ENCODE results near the gene LIPA.
"Not testable (repeated sequence)": the region's sequence is repeated elsewhere in the genome, so short reads cannot be mapped to it uniquely, and the experiment has no call there.

Gene LIPA

DNA sequence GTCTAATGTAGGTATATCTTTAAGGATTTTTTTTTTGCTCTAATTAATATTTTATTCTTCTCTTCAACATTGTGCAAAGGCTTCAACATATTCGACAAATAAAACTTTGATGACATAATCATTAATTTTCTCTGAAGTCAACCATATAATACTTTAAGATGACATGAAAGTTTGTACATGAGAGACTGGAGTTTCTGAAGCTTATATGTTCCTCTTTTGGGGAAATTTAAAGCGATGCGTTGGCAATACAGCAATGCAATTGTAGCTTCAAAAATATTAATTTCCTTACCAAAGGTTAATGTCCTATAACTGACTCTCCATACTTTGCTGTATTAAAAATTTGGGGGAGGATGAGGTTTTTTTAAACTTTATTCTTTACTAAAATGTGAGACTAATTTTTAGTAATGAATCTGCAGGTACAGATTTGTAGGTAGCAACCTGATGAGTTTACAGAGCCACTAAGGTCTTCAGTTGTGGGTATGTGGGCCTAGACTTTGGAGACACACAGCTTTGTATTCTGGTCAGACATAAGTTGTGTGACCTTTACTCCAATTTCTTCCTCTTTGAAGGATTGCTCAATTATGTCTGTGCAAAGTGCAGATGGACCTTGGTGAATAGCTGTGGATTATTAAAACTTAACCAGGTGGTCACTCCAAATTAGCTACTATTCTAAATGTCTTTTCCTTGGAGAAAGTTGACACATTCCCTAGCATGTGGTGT is 18.0 kb upstream of the LIPA start:
- DNase-seq, result no peak

GRCh38 chr10:89266721-89267453 is 15.3 kb upstream of the LIPA start:
- no peak for DNase-seq

DNA sequence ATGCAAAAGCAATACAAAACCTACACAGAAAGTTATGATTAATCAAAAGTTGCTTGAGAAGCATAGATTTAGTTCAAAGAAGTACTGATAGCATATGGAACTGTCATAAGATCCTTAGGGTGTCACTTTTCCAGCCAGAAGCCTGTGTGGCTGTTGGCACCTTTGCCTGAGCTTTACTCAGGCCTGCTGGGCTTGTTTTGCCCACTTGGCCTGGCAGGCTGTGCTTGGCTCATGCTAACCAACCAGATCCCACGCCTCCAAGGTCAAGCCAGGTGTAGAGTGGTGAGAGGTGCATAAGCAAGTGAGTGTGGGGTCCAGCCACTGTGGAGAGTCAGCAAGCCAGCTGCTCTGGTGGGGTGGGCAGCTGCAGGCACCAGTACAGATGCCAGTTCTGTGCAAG is 12.0 kb upstream of the LIPA start:
- no peak for DNase-seq

- no peak for DNase-seq
Observed at GRCh38 chr10:89263091-89263490, 11.5 kb upstream of the LIPA start.

- no peak for DNase-seq
Observed at GRCh38 chr10:89262086-89263051, 10.8 kb upstream of the LIPA start.

DNA sequence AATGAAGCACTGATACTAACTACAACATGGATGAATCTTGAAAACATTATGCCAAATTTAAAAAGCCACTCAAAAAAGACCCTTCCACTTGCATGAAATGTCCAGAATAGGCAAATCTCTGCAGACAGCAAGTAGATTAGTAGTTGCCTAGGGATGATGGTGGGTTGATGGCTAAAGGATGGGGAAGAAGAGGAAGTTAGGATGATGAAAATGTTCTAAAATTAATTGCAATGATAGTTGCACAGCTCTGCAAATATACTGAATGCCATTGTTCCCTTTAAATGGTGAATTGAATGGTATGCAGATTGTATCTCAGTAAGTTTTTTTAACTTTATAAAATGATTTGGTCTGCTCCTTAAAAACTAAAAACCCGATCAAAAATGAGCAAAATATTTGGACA is 7.3 kb upstream of the LIPA start:
- DNase-seq, result no peak

DNA sequence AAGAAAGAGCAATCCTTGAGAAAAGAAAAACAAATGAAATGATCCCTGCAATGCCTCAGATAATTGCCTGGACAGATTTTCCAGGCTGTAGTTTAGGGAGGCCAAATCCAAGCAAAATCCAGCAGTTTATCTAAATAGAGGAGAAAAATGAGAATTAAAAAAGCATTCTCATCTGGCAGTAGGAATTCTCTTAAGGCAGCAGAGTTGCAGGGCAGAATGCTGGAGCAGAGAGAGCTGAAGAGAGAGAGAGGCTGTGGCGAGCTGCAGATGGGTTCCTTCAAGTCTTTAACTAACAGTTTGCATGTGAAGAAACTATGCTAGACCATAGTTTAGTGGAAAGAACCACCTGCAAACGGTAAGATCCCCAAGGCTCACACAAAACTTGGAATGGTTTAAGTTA is 6.0 kb upstream of the LIPA start:
- no peak for DNase-seq

- DNase-seq, result no peak
Observed at GRCh38 chr10:89256962-89257361, 5.4 kb upstream of the LIPA start.

DNA sequence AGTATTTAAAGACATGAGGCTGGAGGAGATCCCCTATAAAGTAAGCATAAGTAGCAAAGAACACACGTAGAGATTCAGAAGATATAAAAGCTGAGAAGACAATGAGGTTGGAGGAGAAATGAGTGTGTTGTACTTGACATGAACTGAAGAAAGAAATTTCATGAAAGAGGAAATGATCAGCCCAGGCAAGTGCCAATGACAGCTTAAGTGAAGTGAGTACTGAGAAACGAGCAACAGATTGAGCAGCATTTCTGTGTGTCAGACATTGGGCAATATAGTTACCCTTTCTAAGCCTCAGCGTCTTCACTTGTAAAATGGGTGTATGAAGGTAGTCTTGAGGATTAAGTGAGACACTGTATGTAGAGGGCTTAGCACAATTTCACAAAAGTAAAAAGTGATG is 4.8 kb upstream of the LIPA start:
- DNase-seq, result no peak

DNA sequence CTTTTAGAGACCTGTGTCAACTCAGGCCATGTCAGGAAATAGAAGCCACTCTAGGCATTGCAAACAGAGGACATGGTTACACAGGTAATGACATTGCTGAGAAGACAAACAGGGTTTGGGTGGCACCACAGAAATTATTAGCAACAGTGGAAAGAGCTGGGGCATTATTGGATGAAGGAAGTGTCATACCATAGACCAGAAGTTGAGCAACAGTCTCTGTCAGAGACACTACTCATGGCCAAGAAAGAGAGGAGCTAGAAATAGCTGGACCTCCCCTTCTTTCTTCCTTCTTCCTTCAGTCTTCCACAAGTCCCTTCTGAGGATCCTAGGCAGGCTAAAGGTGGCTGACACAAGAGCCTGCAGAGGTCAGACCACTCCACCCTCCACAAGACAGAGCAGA is 4.2 kb upstream of the LIPA start:
- DNase-seq, result no peak

DNA sequence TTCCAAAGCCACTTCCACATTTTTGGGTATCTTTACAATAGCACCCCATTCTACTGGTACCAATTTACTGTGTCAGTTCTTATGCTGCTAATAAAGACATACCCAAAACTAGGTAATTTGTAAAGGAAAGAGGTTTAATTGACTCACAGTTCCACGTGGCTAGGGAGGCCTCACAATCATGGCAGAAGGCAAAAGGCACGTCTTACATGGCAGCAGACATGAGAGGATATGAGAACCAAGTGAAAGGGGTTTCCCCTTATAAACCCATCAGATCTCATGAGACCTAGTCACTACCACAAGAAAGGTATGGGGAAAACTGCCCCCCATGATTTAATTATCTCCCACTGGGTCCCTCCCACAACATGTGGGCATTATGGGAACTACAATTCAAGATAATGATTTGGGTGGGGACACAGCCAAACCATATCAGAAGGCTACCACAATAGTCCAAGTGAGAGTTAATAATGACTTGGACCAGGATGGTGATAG is 3.6 kb upstream of the LIPA start:
- peak in 1 of 2 donors; percentile 7 for DNase-seq

DNA sequence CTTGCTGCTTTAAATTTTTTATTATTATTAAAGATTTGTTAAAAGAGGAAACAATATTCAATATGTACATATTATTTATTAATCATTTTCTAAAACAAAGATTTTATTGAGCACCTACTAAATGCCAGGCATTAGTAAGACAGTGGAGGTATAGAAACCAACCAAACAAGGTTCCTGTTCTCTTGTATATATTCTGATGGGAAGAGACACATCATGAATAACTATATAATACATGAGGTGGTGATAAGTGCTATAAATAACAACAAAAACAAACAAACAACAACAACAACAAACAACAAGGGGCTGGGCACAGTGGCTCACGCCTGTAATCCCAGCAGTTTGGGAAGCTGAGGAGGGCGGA is 630 bp upstream of the LIPA start:
- DNase-seq, result no peak

DNA sequence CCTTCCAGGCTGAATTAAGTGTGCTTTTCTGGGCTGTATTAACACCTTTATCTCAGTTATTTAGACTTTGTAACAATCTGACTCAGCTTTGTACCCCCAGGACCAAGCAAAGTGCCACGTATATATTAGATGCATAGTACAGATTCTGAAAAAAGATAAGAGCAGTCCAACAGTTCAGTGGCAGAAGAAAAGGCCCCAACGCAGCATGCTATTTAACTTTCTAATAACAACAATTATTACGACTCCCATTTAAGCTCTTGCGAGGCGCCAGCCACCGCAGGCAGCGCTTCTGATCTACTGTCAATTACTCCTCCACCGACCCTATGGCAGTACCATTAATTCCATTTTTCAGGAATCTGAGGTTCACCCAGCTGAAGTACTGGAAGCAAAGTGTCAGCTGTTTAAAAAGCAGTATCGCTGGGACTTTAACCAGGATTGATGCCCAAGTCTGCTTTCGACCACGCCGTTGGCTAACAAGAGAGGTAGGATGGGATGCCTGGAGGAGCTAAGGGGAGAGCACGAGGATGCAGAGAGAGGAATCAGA is 638 bp downstream of the LIPA start:
- DNase-seq, result no peak

DNA sequence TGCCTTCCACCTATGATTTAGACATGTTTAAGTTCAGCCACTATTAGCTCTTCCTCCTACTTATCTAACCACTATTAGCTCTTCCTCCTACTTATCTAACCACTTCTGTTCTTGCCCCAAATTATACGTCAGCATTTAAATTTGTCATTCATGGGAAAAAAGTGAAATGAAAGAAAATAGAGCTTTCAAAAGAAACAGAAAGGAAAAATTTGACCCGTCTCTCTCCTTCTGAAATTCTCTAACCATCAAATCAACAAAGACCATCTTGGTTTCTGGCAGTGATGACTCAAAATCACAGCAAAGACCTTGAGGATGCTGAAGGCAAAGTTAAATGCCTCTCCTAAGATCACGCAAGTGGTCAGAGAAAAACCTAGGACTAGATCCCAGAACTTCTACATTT is 2.6 kb downstream of the LIPA start:
- no peak for DNase-seq

DNA sequence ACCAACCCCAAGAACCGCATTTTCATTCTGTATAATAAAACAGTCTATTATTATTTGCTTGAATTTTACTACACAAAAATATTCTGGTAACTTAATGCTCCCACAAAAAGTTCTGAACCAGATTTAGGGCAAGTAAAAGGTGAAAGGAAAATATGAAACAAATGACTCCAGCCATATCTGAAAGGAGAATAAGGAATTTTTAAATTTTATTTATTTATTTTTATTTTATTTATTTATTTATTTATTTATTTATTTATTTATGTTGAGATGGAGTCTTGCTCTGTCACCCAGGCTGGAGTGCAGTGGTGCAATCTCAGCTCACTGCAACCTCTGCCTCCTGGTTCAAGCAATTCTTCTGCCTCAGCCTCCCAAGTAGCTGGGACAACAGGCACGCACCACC is 4.0 kb downstream of the LIPA start:
- DNase-seq, result not testable (repeated sequence)

GRCh38 chr10:89245802-89246201 is 5.8 kb downstream of the LIPA start:
- no peak for DNase-seq

DNA sequence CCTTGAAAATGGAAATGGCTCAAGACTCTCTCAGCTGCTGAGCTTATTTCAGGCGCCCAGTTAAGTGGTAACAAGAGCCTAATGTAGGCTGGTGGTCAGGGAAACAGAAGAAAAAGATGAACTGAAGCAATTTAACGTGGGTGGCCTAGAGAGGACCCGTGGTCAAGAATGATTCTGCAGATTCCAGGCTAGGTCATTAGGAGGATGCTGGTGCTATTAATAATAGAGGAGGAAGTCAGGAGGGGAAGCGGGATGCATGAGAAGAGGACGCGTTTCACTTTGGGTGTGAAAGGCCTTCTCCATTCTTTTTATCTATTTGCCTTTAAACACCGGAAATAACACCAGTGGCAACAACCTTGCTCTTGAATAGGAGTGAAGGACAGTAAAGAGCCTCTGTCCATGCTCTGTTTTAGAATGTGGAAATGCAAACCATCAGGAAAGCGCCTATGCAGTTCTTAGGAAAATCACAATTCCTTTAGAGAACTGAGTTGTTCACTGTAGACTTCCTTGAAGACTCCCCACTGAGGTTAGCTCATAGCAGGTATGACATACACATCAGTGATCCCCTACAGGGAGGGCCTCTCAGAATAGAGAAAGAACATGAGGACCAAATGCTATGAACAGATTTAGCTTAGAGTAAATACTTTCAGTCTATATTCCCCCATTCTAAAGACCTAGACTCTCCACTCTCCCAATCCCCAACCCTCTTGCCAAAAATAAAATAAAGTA is 8.6 kb downstream of the LIPA start:
- no peak for DNase-seq

GRCh38 chr10:89242345-89242684 is 9.3 kb downstream of the LIPA start:
- no peak for DNase-seq

DNA sequence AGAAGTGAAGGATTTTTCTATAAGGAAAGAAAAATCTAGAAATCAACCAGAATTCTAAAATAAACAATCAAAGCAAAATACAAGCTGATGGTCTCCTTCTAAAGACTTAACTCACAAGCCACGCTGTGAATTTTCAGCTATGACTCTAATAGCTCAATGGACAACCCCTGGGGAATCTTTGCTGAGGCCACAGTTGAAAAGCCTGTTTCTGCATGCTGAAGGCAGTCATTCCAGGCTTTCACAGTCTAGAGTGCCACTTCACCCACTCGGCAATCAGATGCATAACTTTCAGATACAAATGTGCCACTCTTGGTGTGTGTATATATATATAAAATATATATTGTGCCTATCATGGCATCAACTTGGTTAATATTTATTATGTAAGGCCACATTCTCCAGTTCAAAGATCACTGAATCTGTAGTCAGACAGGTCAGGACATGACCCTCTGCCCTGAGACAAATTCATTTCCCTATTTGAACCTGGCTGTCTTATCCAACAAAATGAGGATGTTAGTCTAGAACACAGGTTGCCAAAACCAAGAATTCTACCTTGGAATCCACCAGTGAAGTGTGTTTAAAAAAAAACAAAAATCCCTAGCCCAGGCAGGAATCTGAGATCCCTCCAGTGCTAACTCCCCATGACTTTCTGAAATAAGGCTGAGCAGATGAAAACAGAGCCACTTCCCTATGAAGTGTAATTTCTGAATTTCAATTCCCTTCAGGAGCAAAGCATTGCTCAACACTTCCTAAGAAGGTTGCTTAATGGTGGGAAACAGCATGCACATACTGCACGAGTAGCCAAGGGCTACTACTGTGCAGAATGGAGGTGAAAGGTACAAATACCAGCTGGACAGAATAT is 9.9 kb downstream of the LIPA start:
- DNase-seq, result no peak

- DNase-seq, result no peak
Observed at GRCh38 chr10:89241026-89241425, 10.5 kb downstream of the LIPA start.

DNA sequence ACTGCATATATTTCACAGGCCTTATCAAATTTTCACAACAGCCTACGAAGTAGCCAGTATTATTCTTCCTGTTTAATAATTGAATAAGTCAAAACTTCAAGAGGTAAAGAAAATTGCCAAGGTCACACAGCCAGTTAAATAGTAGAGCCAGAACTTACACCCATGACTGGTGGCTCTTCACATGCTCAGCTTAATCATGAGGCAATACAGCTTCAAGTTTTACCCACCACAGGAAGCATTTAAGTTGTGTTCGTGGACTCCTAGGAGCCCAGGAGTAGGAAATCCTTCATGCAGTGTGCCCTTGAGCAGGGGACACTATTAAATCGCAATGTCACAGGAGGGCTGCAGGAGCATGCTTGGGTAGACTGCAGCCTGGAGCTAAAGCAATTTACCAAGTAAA is 11.1 kb downstream of the LIPA start:
- DNase-seq, result no peak
